ENCODE results near the gene DOHH.

The DOHH gene

DNA sequence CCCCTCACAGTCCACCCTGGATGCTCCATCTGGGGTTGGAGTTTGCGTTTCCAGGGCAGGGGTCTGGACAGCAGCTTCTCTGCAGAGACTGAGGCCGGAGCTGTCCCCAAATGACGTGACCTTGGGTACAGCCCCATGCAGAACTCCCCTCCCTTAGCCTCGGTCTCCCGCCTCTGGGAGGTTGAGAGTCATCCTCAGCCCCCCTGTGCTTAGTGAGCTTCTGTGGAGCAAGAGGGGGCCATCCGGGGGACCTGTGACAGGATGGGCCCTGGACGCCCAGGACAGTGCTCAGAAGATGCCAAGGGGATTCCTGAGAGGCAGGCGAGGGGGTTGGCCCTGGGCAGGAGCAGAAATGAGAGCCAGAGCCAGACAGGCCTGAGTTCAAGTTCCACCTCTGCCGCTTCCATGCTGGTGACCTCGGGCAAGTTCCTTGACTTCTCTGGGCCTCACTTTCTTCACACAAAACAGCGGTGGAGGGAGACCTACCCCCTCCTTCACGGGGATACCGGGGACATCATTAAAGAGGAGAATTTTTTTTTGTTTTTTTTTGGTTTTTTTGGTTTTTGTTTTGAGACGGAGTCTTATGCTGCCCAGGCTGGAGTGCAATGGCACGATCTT is 40.4 kb downstream of the DOHH start:
- H3K4me3 ChIP-seq (ENCODE audit: low read depth, low read length) = no peak overlapping the region
- TF ChIP-seq, protein P1, sequence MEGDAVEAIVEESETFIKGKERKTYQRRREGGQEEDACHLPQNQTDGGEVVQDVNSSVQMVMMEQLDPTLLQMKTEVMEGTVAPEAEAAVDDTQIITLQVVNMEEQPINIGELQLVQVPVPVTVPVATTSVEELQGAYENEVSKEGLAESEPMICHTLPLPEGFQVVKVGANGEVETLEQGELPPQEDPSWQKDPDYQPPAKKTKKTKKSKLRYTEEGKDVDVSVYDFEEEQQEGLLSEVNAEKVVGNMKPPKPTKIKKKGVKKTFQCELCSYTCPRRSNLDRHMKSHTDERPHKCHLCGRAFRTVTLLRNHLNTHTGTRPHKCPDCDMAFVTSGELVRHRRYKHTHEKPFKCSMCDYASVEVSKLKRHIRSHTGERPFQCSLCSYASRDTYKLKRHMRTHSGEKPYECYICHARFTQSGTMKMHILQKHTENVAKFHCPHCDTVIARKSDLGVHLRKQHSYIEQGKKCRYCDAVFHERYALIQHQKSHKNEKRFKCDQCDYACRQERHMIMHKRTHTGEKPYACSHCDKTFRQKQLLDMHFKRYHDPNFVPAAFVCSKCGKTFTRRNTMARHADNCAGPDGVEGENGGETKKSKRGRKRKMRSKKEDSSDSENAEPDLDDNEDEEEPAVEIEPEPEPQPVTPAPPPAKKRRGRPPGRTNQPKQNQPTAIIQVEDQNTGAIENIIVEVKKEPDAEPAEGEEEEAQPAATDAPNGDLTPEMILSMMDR (IDR thresholded peaks at IDR 0.05; ENCODE audit: low read depth, low read length) = no peak

DNA sequence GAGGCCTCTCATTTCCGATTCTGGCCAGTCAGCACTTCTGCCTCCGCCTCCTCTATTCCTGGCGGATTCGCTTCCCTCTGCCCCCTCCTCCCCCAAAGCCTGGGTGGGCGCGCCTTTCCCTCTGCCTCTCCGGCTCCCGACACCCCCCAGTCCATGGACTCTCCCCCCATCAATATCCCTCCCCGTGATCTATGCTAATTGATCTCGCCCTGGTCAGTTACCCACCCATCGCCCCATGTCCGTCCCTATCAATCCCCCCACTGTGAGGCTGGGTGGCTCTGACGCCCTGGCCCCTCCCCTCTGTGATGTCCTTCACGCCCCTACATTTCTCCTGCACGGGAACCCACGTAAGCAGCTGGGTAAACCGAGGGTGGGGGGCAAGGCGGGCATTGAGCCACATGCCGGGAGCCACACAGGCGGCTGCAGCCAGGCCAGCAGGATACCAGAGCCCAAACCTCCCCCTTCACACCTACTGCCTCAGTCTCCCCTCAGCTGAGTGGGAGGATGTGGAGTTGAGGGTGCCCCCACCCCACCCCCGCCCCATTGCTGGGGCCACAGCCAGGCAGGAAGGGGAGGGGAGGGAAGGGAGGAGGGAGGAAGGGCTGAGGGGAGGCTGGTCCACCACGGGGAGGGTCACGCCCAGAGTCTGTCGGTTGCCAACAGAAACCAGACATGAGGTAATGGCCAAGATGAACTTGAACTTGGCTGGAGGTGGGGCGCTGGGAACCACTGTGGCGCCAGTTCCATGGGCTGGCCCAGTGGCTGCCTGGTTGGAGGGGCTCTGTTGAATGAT is 41.2 kb downstream of the DOHH start:
- TF ChIP-seq, protein P1 (IDR thresholded peaks at IDR 0.05; ENCODE audit: low read depth, low read length) = no peak
- H3K4me3 ChIP-seq (ENCODE audit: low read depth, low read length) = no peak overlapping the region

DNA sequence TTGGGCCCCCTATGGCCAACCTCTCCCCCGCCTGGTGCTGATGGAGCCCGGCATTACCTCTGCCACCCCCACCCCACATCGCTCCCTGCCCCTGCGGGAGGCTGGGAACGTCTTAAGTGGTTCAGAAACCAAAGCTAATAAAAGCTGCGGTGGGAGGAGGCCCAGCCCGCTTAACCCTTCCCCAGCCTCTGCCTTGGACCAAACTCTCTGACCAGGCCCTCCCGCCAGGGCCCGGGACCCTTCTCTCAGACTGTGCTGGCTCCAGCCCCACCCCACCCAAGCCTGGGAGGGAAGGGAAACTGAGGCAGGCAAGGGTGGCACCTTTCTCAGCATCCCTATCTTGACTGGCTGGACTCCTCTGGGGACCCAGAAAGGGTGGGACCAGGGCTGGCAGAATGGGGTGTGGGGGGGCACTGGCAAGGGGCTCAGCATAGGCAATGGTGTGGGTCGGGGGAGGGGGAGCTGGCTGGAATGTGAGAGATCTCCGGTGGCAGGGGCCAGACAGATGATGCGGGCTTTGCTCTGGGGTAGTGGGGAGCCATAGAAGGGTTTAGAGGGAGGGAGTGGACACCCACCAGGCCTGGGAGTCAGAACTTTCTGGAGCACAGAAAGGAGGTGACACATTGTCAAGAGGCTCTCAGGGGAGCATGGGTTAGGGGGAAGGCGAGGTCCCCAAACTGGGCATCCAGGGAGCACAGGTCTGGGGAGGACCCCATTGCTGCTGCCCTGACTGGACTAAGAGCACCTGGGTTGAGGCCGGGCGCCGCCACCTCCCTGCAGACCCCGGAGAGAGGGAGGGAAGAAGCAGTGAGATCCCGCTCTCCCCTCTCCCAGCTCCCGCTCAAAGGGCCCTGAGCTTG is 42.0 kb downstream of the DOHH start:
- H3K4me3 ChIP-seq (ENCODE audit: low read depth, low read length) = no peak overlapping the region
- TF ChIP-seq, protein P1 (IDR thresholded peaks at IDR 0.05; ENCODE audit: low read depth, low read length) = no peak

DNA sequence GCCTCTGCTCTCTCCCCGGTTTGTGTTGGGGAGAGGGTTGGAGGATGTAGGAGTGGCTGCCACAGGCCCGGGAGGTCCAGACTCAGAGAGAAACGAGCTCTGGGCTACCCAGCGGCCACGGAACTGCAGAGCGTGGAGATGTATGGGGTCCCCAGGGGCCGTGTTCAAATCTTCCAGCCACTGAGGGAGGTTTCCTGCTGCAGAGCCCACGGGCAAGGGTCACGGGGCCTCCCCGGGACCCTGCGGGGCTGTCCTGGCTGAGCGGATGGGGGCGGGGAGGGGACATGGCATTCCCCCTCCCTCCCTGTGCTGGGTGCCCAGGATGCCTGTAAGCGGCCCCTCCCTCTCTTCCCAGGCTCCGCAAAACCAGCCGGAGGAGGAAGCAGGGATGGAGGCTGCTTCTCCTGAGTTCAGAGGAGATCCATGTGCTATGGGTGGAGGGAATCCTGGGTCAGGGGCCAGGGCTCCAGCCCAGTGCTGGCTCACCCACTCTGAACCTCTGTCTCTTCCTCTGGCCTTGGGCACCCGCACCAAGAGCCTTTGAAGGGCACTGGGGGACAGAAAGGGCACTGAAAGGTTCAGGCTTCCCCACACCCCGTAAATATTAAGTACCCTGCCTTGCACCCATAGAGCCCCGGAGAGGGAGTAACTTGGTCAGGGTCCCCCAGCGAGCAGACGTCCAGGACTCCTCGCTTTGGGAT is 42.8 kb downstream of the DOHH start:
- no peak overlapping the region for H3K4me3 ChIP-seq (ENCODE audit: low read depth, low read length)
- TF ChIP-seq, protein P1 (IDR thresholded peaks at IDR 0.05; ENCODE audit: low read depth, low read length) = no peak

DNA sequence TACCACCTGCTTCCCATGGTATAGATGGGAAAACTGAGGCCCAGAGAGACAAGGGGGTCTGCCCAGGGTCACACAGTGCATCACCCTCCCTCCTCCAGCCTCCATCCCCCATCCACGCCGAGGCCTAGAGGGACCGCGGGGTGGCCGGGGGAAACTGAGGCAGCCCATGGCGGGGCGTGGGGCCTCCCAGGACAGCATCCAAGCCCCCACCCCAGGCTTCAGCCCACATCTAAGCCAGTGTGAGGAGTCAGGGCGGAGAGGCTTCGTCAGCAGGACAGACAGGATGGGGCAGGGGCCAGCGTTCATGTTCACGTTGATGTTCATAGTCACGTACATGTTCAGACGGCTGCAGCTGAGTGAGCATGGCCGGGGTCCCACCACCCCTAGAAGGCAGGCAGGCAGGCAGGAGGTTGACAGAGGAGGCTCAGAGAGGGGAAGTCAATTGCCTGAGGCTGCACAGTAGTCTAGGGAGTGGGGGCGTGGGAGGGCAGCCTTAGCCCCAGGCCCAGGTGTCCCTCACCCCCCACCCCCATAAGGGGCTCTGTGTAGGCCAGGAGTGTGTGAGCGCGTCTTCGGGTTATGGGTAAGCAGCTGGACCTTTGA is 43.4 kb downstream of the DOHH start:
- TF ChIP-seq, protein P1 (IDR thresholded peaks at IDR 0.05; ENCODE audit: low read depth, low read length) = no peak
- H3K4me3 ChIP-seq (ENCODE audit: low read depth, low read length) = no peak overlapping the region

DNA sequence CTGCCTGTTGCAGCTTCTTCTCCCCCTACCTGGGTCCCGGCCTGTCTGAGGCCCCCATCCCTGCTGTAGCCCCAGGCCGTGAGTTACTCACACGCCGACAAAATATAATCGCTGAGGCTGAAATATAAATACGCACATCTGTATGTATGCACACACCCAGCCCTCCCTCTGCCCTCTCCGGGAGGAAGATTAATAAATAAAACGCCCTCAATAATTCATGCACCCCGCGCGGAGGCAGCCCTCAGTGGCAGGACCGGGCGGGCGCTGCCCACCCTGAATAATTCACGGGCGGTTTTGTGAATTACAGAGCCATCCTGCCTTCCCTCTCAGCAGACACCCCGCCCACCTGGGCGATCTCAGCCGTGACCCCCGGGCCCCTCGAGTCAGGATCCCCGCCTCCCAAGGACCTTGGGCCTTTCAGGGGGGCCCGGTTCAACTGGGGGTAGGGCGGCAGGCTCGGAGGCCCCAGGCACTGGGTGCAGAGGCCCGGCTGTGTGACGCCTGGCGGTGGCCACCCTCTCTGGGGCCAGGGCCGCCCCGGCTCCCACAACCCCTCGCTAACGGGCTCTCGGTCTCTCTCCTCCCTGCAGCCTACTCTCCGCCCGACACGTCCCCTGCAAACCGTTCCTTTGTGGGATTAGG is 44.4 kb downstream of the DOHH start:
- TF ChIP-seq, protein P1 (IDR thresholded peaks at IDR 0.05; ENCODE audit: low read depth, low read length) = no peak
- no peak overlapping the region for H3K4me3 ChIP-seq (ENCODE audit: low read depth, low read length)
